ENCODE results near the gene ART4. TPM values are rescaled to one million over a fixed set of nuclear protein-coding genes. Genes with fewer than 3 reads are reported as not detected.

ART4 gene
- total and polyA plus RNA-seq, 2 experiments from 2014 or later, result 0.24 TPM; not detected in 1

DNA sequence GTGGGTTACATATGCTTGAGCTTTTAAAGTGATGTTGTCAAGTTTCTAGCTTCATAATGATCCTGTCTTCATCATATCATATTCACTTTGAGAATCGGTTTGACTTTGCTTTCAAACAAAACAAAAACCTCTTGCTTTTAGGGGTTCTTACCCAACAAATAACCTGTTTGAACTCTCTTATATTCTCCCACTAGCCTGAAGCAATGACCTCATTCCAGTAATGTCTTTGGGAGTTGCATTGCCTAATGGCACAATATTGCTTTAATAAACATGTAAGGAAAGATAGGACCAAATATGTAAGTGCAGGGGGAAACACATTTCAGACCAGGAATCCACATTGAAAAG is 67.7 kb downstream of the ART4 start:
- H3K9me3 ChIP-seq (ENCODE audit: low read depth), result no peaks in the 10 kb centered on the region
- no peaks in the 10 kb centered on the region for H3K36me3 ChIP-seq
- TF ChIP-seq CTCF (IDR thresholded peaks at IDR 0.05; ENCODE audit: low read depth, low read length), result no peak
- H3K27ac ChIP-seq, result no peak overlapping the region
- H3K4me1 ChIP-seq (ENCODE audit: low read depth), result no peaks in the 10 kb centered on the region
- no peak overlapping the region for H3K4me3 ChIP-seq
- peaks cover 11% of the 10 kb centered on the region for H3K27me3 ChIP-seq
- peak in 1 of 2 donors; percentile 70 for DNase-seq (ENCODE audit: low read depth in 1 of 2, low spot score in 1 of 2)

Other genes with a start within 250 kb of the ART4 start
- not detected in 2 replicates for gene GUCY2C, start 146.9 kb downstream of the ART4 start, total RNA-seq
- 0.05 and 0.07 TPM in 2 replicates for gene GUCY2C, start 146.9 kb downstream of the ART4 start, polyA plus RNA-seq
- gene WBP11, start 40.0 kb downstream of the ART4 start, total RNA-seq, result 24.5 and 28.2 TPM in 2 replicates
- gene WBP11, start 40.0 kb downstream of the ART4 start, polyA plus RNA-seq, result 67.7 and 80.8 TPM in 2 replicates
- 0.56 and 1.0 TPM in 2 replicates for gene C12orf60, start 39.9 kb downstream of the ART4 start, total RNA-seq
- gene C12orf60, start 39.9 kb downstream of the ART4 start, polyA plus RNA-seq, result 1.7 and 3.2 TPM in 2 replicates
- gene SMCO3, start 29.3 kb downstream of the ART4 start, total RNA-seq, result not detected in 2 replicates
- 0.16 and 0.22 TPM in 2 replicates for gene SMCO3, start 29.3 kb downstream of the ART4 start, polyA plus RNA-seq
- 1.4 TPM in 1 of 2 replicates, not detected in the other for gene MGP, start 42.3 kb upstream of the ART4 start, total RNA-seq
- 1.1 TPM in 1 of 2 replicates, not detected in the other for gene MGP, start 42.3 kb upstream of the ART4 start, polyA plus RNA-seq
- not detected in 2 replicates for gene ERP27, start 95.0 kb upstream of the ART4 start, total RNA-seq
- not detected in 2 replicates for gene ERP27, start 95.0 kb upstream of the ART4 start, polyA plus RNA-seq
- 3.8 and 8.2 TPM in 2 replicates for gene ARHGDIB, start 118.1 kb upstream of the ART4 start, total RNA-seq
- gene ARHGDIB, start 118.1 kb upstream of the ART4 start, polyA plus RNA-seq, result 6.5 and 6.7 TPM in 2 replicates
- gene PDE6H, start 129.5 kb upstream of the ART4 start, total RNA-seq, result not detected in 2 replicates
- gene PDE6H, start 129.5 kb upstream of the ART4 start, polyA plus RNA-seq, result not detected in 2 replicates